Esophagus mucosa (tissue), 1 donor: ENCODE data around the gene XPR1. TPM values are rescaled to one million over a fixed set of nuclear protein-coding genes. Genes with fewer than 3 reads are reported as not detected.

Experiments
- ATAC-seq: fragments of 200-7000 bp; cut with Tn5 transposase; one replicate; pipeline ENCODE4 v1.9.1; 2020
- total RNA-seq: library from RNA; stranded (reverse); gene quantifications from one replicate; pipeline ENCODE4 v1.2.4, GENCODE V29; 2023
- donor health status: DM: yes; HTN: yes; CAD: no.

The XPR1 gene
- 15.9 TPM for total RNA-seq

DNA sequence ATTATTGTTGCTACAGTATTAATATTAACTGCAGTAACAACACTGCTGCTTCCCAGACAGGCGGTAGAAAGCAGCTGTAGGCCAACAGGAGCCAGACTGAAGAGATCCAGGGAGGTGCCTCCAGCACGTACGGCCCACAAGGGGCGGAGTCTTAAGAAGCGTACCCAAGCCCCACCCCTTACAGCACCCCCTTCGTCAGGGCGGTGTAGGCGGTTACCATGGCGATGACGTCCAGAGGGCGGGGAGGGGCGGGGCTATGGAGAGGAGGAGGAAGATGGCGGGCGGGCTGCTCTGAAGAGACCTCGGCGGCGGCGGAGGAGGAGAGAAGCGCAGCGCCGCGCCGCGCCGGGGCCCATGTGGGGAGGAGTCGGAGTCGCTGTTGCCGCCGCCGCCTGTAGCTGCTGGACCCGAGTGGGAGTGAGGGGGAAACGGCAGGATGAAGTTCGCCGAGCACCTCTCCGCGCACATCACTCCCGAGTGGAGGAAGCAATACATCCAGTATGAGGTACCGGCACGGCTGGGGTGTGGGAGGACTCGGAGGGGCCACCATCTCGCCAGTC, at the start of gene XPR1:
Gene XPR1, plus strand, starts transcription at position 257 of the 560 bp plus-strand sequence. Its CDS starts 180 bp downstream, at position 437.
- peak; percentile 100 for ATAC-seq

DNA sequence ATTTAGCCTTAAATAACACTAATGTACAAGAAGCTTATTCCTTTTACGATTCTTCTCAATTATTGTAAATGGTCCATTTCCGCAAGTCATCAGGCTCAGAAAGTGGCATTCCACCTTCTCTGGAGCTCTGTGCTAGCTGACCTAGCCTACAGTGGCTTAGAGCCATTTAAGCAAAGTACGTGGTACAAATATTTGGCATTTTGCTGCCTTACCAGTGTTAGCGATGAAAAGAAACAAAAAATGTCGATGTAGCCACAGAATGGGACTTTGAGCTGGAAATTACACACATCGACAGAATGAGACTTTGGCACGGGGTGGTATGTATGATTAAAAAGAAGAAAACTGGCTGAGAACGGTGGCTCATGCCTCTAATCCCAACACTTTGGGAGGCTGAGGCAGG, 47.0 kb upstream of the XPR1 start:
- no peak for ATAC-seq

DNA sequence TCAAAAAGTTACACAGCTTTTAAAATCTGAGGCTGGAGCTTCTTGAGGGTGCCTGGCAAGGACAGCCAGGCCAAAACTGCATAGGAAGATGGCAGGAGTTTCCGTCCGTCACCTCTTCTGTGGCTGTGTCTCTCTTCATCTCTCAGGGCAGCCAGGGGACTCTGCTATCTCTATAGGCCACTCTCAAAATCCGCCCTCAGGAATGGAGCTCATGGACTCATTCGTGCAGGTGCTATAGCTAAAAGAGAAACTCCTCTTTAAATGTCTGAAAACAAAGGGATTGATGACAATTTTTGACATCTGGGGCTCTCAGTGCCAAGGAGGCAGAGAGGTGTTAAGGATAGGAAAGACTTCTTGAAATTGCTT, 45.8 kb upstream of the XPR1 start:
- no peak for ATAC-seq

DNA sequence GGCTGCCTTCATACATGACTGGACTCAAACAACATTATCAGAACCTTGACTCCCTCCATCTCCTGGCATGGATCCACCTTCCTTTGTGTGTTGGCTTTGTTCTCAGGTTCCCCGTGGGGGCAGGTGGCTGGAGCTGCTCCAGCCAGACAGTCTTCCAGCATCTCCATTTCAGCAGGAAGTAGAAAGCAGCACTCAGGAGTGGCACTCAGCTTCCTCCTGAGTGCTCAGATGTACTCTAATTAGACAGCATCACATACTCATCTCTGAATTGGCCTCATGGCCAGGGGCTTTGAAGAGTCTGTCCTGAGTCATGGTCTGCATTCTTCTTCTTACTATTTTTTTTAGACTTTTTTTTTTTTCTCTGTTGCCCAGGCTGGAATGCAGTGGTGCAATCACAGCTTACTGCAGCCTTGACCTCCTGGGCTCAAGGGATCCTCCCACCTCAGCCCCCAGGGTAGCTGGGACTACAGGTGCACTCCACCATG, 45.1 kb upstream of the XPR1 start:
- ATAC-seq, result peak; percentile 67

DNA sequence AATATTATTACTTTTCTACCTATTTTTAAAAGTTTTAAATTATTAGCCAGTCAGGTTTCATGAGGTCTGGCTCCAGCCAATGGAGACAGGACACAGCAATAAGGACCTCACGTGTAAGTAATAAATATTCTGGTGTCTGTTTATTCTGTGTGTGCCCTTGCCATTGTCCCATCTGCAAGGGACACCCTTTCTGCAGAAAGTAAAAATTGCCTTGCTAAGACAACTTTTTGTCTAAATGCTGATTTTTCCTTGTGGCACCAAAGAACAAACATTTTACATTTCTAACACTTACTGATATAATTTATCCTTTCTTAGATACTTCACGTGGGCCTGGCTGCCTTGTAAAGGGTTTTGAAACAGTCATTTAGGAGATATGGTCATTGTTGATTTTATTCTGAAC, 43.7 kb upstream of the XPR1 start:
- ATAC-seq, result no peak

DNA sequence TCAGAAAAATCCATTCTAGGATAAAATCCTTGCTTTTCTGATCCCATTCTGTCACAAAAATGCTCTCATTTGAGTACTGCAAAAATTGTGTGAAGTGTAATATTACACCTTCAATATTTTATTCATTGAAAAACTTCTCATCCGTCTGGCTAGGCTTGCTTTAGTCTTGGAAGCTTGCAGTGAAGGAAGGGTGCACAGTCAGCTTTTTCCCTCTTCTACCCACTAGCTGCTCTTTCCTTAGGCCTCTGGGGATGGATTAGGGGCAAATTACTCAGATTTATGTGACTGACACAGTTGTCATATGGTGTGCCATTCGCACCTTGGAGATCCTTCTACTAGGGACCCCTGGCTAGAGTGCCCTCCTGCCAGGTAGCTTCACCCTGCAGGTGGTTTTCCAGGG, 40.9 kb upstream of the XPR1 start:
- ATAC-seq, result no peak

DNA sequence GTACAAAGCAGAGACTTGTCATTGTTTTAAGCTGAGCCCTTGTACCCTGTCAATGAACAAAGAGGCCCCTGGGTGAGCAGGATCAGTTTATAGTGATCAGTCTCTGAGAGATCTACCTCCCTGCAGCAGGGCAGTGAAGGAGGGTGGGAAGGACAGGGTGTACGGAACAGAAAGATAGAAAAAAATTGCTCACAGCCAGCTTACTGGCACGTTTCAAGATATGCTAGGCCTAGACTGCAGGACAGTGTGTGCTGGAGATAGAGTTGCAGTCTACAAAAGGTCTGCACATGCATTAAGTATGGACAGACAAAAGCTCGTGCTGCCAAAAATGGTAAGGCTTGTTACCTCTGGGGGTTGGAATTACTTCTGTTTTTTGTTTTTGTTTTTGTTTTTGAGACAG, 38.4 kb upstream of the XPR1 start:
- ATAC-seq, result no peak

DNA sequence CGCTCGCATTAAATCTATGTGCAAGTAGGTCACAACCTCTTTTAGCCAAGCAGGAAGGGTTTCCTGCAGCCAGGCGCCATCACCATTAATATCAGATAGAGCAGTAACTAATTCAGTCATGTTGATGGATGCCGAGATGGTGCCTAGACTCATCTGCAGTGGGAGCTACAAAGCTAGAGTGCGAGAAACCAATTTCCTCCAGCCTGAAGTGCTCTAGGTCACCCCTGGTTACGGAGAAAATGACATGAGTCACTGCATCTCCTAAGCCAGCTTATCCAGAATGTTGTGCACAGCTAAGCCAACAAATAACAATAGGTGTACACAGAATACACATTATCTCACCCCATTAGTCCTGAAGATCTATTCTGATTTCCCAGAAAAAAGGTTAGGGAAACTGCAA, 37.1 kb upstream of the XPR1 start:
- peak; percentile 87 for ATAC-seq

DNA sequence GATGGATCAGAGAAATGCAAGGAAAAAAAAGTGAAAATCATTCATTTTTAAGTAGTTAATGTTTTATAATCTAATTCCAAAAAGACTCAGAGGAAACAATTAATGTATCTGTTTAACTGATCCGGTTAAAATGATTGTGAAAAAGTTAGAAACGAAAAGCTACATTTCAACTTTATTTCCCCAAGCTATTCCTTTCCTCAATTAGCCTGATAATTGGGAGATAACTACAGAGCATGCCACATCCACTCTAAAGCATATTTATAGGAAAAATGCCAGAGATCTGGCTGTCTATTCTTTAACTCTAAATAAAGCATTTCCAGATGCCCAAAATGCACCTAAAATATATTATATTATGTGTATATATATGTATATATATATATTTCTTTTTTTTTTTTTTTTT, 35.9 kb upstream of the XPR1 start:
- ATAC-seq, result no peak

DNA sequence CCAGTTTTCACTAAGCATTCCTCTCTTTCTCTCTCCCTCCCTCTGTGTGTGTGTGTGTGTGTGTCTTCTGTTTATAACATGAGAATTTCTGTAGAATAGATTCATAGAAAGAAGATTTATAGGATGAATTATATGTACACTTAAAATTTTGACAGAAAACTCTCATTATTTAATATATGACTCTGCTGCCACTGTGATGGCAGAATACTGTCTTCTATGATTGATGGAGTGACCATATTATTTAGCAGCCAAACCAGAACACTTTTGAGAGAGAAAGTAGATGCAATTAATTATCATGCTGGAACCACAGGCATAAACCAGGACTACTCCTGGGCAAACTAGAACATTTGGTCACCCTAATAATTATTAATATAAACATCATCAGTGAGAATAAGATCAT, 34.3 kb upstream of the XPR1 start:
- ATAC-seq, result no peak

DNA sequence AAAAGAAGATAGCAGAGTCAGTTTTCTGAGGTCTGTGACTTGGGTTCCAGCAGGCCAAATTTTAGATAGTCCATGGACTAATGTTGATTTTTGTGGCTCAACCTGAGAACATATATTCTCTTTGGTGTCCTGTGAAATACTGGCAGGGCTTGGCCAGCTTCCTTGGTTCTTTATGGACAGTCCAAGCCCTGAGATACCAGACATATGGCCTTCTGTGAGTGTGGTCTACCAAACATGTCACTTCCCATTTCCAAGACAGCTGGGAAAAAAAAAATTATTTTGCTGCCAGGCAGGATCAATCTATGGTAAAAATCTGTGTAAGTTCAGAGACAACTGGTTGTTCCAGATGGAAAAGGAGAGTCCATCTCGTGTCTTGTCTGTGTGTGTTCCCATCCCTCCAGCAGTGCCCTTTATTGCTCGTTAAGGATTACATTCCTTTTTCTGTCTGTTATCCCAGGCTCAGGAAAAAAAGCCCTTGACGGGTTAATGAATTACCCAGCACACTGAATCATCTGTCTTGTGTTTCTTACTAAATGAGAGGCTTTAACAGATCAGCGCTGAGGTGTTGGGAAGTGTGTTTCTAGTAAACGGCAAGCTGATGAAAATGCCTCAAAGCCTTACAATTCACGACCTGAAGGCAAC, 33.4 kb upstream of the XPR1 start:
- ATAC-seq, result peak; percentile 33

DNA sequence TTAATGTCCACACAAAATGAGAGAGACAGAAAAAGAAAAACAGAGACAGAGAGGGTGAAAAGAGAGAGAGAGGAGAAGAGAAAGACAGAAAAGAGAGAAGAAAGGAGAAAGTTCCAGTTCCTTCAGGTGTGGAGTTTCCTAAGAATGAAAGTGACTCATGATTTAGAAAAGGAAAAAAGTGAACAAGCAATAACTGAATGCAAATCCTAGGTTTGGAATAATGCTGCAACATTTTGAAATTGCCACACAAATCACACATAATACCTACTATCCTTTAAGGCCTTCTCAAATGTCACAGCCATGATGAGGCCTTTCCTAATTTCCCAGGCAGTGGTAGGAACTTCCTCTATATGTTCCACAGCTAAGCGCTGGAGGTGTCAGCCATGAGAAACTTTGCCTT, 31.5 kb upstream of the XPR1 start:
- ATAC-seq, result peak; percentile 37

DNA sequence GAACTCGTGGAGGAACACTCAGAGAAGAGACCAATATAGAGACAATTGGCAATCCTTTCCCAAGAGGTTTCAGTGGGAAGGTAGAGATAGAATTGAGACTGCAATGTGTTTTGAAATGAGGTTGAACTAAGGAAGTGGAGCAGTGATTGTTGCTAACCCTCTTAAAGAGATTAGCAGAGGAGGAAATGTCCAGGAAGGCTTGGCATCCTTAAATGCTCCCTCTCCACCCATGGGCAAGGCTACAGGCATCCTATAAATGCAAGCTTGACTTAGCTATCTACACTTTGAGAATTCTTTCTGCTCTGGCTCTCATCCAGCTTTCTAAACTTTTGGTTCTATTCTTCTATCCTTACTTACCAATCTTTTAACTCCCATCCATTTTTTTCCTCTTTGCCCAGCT, 30.3 kb upstream of the XPR1 start:
- ATAC-seq, result peak; percentile 24

DNA sequence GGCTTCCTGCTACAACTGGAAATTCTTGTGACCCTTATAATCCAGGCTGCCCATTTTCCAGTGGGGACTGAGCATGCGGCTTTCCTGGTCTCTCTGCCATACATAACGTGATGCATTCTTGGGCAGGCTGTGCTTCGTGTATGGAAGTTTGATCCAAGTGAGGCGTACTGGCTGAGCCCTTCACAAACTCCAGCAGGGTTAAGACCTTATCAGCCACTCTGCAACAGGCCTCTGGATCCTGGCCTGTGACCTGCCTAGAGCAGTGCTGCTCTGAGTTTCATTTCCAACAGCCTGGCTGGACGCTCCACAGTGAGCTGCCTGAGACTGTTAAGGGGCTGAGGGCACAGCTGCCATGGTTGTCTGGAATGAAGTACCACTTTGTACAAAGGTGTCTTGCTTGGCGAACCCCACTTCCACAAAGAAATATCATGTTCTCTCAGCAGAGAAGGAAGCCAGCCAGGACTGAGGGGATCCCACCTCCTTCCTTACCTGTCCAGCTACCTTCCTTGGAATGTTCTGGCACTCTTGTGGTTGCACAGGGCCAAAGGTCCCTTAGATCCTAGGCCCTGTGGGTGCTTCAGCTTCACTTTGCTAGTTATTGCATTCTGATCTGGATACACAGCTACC, 28.5 kb upstream of the XPR1 start:
- no peak for ATAC-seq

DNA sequence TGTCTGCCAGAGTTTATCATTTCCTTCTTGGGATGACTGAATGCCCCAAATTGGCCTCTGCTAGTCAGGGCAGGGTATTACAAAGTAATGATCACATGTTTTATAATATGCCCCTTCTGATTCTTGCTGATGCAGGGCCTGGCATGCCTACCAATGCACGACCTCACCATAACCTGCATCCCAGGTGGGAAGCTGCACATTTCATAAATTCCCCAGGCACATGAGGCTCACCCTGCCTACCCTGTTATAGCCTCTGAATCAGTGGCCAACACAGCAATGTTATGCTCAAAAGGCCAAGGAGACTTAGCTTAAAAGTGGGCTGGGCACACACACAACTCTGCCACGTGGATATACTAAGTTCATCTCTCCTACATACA, 28.0 kb upstream of the XPR1 start:
- peak; percentile 28 for ATAC-seq

DNA sequence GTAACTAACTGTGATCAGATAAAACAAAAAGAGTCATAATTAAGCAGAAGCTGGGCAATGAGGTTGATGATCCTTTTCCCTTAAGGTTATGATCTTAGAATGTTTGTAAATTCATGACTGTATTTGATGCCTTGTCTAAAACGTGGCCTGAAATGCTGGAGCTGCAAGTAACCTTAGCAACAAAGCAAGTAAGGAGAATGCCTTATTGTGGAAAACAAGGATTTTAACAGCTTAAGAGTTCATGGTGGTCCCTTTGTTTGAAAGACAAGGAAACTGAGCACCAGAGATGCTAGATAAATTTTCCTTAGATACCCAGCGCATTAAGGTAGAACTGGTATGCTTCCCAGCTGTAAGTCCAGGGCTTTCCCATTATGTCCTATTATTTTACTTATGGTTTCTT, 25.7 kb upstream of the XPR1 start:
- no peak for ATAC-seq

DNA sequence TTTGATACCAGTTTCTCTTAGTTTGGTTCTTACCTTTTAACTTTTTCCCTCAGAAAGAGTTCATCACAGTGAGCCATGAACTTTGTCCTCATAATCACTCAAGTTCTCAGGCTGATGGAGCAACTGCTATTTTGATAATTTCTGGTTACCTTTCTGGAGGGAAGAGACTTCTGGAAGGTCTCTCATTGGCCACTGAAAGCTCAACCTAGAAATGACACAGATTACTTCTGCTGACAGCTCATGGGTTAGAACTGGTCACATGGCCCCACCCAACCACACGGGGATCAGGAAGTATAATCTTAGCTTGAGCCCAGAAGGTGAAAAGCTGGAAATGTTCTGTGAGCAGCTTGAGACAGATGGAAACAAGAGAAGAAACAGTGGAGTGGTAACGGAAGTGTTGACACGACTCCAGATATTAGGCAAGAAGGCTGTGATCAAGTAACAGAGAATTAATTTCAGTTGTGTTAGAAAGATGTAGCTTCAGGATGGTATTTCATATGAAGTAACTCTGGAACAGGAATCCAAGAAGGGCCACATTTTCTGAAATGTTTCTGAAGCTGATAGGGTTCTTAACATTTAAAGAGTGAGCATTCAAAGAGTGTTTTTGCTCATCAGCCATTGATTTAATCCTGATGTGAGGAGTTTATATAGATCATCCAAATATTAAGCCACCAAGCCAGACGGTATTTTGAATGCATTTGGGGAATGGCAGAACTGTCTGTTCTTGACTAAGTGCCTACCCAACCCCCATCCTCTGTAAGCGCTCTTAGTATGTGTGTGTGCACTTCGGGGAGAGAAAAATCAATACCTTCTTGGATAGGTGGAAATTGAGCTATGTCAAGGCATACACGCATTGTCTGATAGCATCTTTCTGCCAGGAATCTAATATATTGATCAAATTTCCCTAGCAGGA, 21.9 kb upstream of the XPR1 start:
- ATAC-seq, result peak; percentile 80

DNA sequence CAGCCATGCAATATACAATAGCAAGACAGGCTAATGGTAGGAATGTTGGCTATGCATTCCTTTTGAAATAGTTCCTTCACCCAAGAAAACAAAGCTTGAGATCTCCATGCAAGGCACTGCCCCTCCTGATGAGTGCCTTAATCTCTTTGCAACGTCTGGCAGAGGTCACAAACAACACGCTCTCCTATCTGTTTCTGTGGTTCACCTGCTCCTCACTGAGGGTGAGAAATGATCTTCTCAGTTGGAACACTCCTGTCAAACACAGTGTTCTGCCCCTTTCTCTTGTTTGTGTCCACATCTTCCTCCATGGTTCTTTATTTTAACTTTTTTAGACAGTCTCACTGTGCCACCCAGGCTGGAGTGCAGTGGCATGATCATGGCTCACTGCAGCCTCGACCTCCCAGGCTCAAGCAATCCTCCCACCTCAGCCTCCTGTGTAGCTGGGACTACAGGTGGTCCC, 21.2 kb upstream of the XPR1 start:
- no peak for ATAC-seq

DNA sequence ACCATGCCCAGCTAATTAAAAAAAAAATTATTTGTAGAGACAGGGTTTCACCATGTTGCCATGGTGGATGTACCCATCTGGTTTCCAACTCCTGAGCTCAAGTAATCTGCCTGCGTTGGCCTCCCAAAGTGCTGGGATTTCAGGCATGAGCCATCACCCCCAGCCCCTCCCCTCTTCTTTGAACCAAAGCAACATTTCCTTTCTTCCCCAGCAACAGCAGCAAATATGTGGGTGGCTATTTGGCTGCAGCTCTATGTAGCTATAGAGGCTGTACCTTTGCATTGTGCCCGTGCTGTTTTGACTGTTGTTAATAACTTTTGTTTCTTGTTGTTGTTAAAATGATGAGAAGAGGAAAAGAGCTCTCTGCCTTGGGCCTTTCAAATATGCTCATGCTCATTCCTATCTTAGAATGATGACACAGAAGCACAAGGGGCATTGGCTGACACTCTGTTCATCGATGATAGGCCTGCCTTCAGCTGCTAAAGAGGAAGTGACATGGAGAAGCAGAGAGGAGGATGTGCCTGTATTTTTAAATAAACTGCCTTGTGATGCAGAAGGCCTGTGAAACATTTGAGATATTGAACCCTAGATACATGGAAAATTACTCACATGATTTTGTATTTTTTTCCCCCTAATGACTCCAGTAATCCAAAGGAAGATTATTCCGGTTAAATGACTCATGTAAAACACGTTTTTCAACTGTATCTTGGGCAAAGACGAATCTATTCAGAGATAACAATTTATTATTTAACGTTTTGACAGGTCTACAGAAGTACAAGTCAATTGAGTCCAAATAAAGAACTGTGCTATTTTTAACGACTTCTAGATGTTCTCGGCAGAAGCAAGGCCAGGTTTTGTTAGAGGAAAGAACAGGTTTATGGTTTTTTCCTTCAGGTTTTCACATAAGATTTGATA, 20.5 kb upstream of the XPR1 start:
- ATAC-seq, result peak; percentile 49

DNA sequence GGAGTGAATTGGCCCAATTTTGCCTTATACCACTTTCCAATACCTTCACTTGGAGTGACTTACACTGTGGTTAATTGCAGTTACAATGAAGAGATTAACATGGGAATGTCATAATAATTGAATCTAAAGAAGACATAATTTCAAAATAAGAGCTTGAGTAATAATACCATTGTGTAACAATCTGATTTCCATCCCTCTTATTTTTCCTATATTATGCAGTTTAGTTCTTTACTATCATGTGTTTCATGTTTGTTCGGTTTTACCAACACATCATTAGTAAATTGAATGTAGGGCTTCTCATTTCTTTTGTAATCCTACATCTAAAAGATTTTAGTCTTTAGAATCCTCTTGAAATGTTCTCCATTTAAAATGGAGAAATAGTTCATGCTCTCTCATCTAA, 19.2 kb upstream of the XPR1 start:
- ATAC-seq, result no peak

DNA sequence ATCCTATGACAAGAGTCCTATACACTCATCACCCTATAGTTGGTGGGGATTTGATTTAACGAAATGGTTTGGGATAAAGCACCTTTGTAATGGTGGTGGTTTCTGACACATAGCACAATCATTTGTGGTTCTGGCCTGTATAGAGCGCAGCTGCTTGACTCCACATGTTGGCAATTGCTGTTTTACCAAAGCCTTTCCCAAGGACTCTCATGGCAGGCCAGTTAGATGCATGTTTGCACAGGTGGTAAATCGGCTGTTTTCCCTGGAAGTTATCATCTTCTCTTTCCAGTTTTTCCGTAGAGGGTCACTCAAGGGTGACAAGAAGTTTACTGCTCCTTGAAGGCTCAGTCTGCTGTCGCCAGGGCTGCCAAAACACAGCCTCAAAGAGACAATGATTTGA, 17.1 kb upstream of the XPR1 start:
- peak; percentile 53 for ATAC-seq
